Liver (tissue), 9 donors: ENCODE results near the gene KCNIP4. TPM values are rescaled to one million over a fixed set of nuclear protein-coding genes. Genes with fewer than 3 reads are reported as not detected.

Experiments used
- DNase-seq: peaks from one replicate; pipeline ENCODE4 v3.0.0-alpha.2; 2017; ENCODE audit warnings: low spot score
- H3K27ac ChIP-seq, 2 donors: one replicate each; pipeline ENCODE4 v1.7.0; 2013; ENCODE audit warnings: inconsistent platforms in 2 of 2, low read length in 2 of 2, control low read depth in 1 of 2, low read depth in 1 of 2, mild to moderate bottlenecking in 1 of 2
- H3K27me3 ChIP-seq, 4 donors: one replicate each; pipeline versions ENCODE4 v1.6.1 to v1.7.0; 2013; ENCODE audit warnings: low read length in 3 of 4, inconsistent platforms in 1 of 4, mild to moderate bottlenecking in 1 of 4, moderate library complexity in 1 of 4; ENCODE audit not compliant: control insufficient read depth in 4 of 4, insufficient read depth in 4 of 4
- H3K36me3 ChIP-seq, 4 donors: one replicate each; pipeline versions ENCODE4 v1.6.1 to v1.7.0; 2013; ENCODE audit warnings: low read length in 3 of 4, mild to moderate bottlenecking in 3 of 4, low read depth in 1 of 4, moderate library complexity in 1 of 4; ENCODE audit not compliant: control insufficient read depth in 4 of 4, insufficient read depth in 3 of 4
- H3K4me1 ChIP-seq, 4 donors: one replicate each; pipeline versions ENCODE4 v1.6.1 to v1.7.0; 2013; ENCODE audit warnings: low read length in 3 of 4, mild to moderate bottlenecking in 3 of 4, moderate library complexity in 1 of 4; ENCODE audit not compliant: control insufficient read depth in 4 of 4, insufficient read depth in 4 of 4
- H3K4me3 ChIP-seq, 3 donors: one replicate each; pipeline versions ENCODE4 v1.6.1 to v1.7.0; 2013; ENCODE audit warnings: low read length in 3 of 3, control low read depth in 1 of 3, low read depth in 1 of 3, mild to moderate bottlenecking in 1 of 3
- H3K9ac ChIP-seq, 2 donors: one replicate each; pipeline ENCODE4 v1.7.0; 2013; ENCODE audit warnings: low read length in 2 of 2, mild to moderate bottlenecking in 2 of 2, moderate library complexity in 2 of 2, control low read depth in 1 of 2, low read depth in 1 of 2
- H3K9me3 ChIP-seq, 4 donors: one replicate each; pipeline versions ENCODE4 v1.6.1 to v1.7.0; 2013; ENCODE audit warnings: low read length in 3 of 4; ENCODE audit not compliant: control insufficient read depth in 4 of 4
- EGR1 ChIP-seq, 2 donors: IDR thresholded peaks; 2 replicates each; pipeline ENCODE4 v1.6.1; 2016 to 2018; ENCODE audit warnings: antibody characterized with exemption in 2 of 2, low read depth in 2 of 2
- FOXA1 ChIP-seq: IDR thresholded peaks from 2 replicates; pipeline ENCODE4 v1.6.1; 2016; ENCODE audit warnings: antibody characterized with exemption
- FOXA2 ChIP-seq: IDR thresholded peaks from 2 replicates; pipeline ENCODE4 v1.6.1; 2016; ENCODE audit warnings: antibody characterized with exemption
- GABPA ChIP-seq, 2 donors: IDR thresholded peaks in 1 of 2; conservative IDR thresholded peaks in 1 of 2; 2 replicates each; pipeline ENCODE4 v1.6.1; 2016; ENCODE audit warnings: antibody characterized with exemption in 2 of 2, mild to moderate bottlenecking in 1 of 2, moderate library complexity in 1 of 2
- HNF4A ChIP-seq, 2 donors: conservative IDR thresholded peaks; 2 replicates each; pipeline ENCODE4 v1.6.1; 2016; ENCODE audit warnings: antibody characterized with exemption in 2 of 2, mild to moderate bottlenecking in 2 of 2
- HNF4G ChIP-seq: IDR thresholded peaks from 2 replicates; pipeline ENCODE4 v1.6.1; 2016; ENCODE audit warnings: antibody characterized with exemption
- JUND ChIP-seq, 2 donors: IDR thresholded peaks; 2 replicates each; pipeline ENCODE4 v1.6.1; 2016; ENCODE audit warnings: antibody characterized with exemption in 2 of 2
- NR2F2 ChIP-seq: IDR thresholded peaks from 2 replicates; pipeline ENCODE4 v1.6.1; 2016; ENCODE audit warnings: antibody characterized with exemption
- RAD21 ChIP-seq, 2 donors: IDR thresholded peaks; 2 replicates each; pipeline ENCODE4 v1.6.1; 2016; ENCODE audit warnings: antibody characterized with exemption in 2 of 2, mild to moderate bottlenecking in 2 of 2
- SP1 ChIP-seq: IDR thresholded peaks from 2 replicates; pipeline ENCODE4 v1.6.1; 2018; ENCODE audit warnings: antibody characterized with exemption, mild to moderate bottlenecking
- TAF1 ChIP-seq: conservative IDR thresholded peaks from 2 replicates; pipeline ENCODE4 v1.6.1; 2016; ENCODE audit warnings: antibody characterized with exemption, mild to moderate bottlenecking
- YY1 ChIP-seq: IDR thresholded peaks from 2 replicates; pipeline ENCODE4 v1.6.1; 2016; ENCODE audit warnings: antibody characterized with exemption, mild to moderate bottlenecking
- ZBTB33 ChIP-seq: IDR thresholded peaks from 2 replicates; pipeline ENCODE4 v1.6.1; 2016; ENCODE audit warnings: antibody characterized with exemption
- WGBS: extraction: QIAGEN DNeasy Blood & Tissue Kit; methylation state at CpG from one replicate; pipeline ENCODE4 v1.1.7; 2013; 5-methylcytosine and 5-hydroxymethylcytosine counted together
- polyA plus RNA-seq, 2 donors: library from polyadenylated mRNA; stranded (reverse) in 1 of 2; unstranded in 1 of 2; fragments of 200-250 nt in 1 of 2; fragments of >200 nt in 1 of 2; fragmentation: Nextera tagmentation in 1 of 2; extraction: Ambion mirVana in 1 of 2; gene quantifications; one replicate each; pipeline versions ENCODE4 v1.2.1 to v1.2.3, GENCODE V29; 2013 to 2015
- total RNA-seq, 2 donors: library from RNA; depleted of rRNA; stranded (reverse); fragments of >200 nt; gene quantifications; one replicate each; pipeline ENCODE4 v1.2.3, GENCODE V29; 2014
- TF ChIP-seq, protein P1 (sequence below): IDR thresholded peaks from 2 replicates; pipeline ENCODE4 v1.6.1; 2016; ENCODE audit warnings: antibody characterized with exemption, mild to moderate bottlenecking
- TF ChIP-seq, protein P2 (sequence below): fragments of 150-350 bp; IDR thresholded peaks from 2 replicates; pipeline ENCODE4 v1.5.1; 2017; ENCODE audit warnings: improper control_type of control experiment, low read depth, low read length; ENCODE audit not compliant: missing input control
- TF ChIP-seq, protein P3 (sequence below): IDR thresholded peaks from 2 replicates; pipeline ENCODE4 v1.6.1; 2016; ENCODE audit warnings: antibody characterized with exemption
- TF ChIP-seq, protein P4 (sequence below): IDR thresholded peaks from 2 replicates; pipeline ENCODE4 v1.6.1; 2016; ENCODE audit warnings: antibody characterized with exemption
- donor health status: healthy.
- donor health status: healthy.
- donor health status: healthy.
- donor health status: healthy.
- donor health status: healthy.

The KCNIP4 gene
- total and polyA plus RNA-seq, 4 donors, result 0.08 to 0.14 TPM; not detected in 2

DNA sequence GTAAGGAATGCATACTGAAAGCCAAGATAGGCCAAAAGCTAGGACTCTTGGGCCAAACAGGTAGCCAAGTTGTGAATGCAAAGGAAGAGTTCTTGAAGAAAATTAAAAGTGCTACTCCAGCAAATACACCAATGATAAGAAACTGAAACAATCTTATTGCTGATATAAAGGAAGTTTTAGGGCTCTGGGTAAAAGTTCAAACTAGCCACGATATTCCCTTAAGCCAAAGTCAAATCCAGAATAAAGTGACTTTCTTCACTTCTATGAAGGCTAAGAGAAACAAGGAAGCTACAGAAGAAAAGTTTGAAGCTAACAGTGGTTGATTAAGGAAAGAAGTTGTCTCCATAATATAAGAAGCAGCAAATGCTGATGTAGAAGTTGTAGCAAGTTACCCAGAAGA, 850.7 kb downstream of the KCNIP4 start (continued):
- TF ChIP-seq, protein P1, sequence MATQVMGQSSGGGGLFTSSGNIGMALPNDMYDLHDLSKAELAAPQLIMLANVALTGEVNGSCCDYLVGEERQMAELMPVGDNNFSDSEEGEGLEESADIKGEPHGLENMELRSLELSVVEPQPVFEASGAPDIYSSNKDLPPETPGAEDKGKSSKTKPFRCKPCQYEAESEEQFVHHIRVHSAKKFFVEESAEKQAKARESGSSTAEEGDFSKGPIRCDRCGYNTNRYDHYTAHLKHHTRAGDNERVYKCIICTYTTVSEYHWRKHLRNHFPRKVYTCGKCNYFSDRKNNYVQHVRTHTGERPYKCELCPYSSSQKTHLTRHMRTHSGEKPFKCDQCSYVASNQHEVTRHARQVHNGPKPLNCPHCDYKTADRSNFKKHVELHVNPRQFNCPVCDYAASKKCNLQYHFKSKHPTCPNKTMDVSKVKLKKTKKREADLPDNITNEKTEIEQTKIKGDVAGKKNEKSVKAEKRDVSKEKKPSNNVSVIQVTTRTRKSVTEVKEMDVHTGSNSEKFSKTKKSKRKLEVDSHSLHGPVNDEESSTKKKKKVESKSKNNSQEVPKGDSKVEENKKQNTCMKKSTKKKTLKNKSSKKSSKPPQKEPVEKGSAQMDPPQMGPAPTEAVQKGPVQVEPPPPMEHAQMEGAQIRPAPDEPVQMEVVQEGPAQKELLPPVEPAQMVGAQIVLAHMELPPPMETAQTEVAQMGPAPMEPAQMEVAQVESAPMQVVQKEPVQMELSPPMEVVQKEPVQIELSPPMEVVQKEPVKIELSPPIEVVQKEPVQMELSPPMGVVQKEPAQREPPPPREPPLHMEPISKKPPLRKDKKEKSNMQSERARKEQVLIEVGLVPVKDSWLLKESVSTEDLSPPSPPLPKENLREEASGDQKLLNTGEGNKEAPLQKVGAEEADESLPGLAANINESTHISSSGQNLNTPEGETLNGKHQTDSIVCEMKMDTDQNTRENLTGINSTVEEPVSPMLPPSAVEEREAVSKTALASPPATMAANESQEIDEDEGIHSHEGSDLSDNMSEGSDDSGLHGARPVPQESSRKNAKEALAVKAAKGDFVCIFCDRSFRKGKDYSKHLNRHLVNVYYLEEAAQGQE, result no peak
- TF ChIP-seq, protein P2, sequence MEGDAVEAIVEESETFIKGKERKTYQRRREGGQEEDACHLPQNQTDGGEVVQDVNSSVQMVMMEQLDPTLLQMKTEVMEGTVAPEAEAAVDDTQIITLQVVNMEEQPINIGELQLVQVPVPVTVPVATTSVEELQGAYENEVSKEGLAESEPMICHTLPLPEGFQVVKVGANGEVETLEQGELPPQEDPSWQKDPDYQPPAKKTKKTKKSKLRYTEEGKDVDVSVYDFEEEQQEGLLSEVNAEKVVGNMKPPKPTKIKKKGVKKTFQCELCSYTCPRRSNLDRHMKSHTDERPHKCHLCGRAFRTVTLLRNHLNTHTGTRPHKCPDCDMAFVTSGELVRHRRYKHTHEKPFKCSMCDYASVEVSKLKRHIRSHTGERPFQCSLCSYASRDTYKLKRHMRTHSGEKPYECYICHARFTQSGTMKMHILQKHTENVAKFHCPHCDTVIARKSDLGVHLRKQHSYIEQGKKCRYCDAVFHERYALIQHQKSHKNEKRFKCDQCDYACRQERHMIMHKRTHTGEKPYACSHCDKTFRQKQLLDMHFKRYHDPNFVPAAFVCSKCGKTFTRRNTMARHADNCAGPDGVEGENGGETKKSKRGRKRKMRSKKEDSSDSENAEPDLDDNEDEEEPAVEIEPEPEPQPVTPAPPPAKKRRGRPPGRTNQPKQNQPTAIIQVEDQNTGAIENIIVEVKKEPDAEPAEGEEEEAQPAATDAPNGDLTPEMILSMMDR, result no peak

DNA sequence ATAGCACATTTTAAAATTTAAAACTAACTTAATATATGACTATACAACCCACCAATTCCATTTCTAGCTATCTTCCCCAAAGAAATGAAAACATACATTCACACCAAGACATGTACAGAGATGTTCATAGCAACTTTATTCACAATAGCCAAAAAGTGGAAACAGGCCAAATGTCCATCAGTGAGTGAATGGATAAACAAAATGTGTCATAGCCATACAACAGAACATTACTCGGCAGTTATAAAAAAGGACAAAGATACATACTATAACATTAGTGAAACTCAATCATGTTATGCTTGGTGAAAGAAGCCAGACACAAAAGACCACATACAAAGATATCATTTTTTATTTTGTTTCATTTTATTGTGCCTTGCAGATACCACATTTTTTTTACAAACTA, 851.5 kb downstream of the KCNIP4 start:
- H3K4me1 ChIP-seq, result peaks cover 0 to 1% (median 0%) of the 10 kb centered on the region in 4 donors
- H3K9ac ChIP-seq, result no peak overlapping the region
- H3K9me3 ChIP-seq, result peaks cover 0 to 1% (median 0%) of the 10 kb centered on the region in 4 donors
- peaks cover 0 to 3% (median 0%) of the 10 kb centered on the region in 4 donors for H3K27me3 ChIP-seq
- DNase-seq, result no peak
- no peak for TF ChIP-seq HNF4A (conservative IDR thresholded peaks at IDR 0.05)
- TF ChIP-seq YY1, result no peak
- TF ChIP-seq HNF4G, result no peak
- TF ChIP-seq SP1, result no peak
- TF ChIP-seq, protein P3, sequence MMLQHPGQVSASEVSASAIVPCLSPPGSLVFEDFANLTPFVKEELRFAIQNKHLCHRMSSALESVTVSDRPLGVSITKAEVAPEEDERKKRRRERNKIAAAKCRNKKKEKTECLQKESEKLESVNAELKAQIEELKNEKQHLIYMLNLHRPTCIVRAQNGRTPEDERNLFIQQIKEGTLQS, result no peak
- TF ChIP-seq EGR1 (IDR thresholded peaks at IDR 0.05; ENCODE audit: low read depth in 2 of 2), result no peak
- TF ChIP-seq, protein P4, sequence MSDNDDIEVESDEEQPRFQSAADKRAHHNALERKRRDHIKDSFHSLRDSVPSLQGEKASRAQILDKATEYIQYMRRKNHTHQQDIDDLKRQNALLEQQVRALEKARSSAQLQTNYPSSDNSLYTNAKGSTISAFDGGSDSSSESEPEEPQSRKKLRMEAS, result no peak
- no peak for TF ChIP-seq TAF1
- TF ChIP-seq, protein P2, result no peak
- TF ChIP-seq JUND (IDR thresholded peaks at IDR 0.05), result no peak
- TF ChIP-seq FOXA1, result no peak
- TF ChIP-seq NR2F2, result no peak
- TF ChIP-seq GABPA (IDR thresholded peaks at IDR 0.05 in 1 of 2, conservative IDR thresholded peaks at IDR 0.05 in 1 of 2), result no peak
- no peak for TF ChIP-seq FOXA2
- no peak for TF ChIP-seq RAD21 (IDR thresholded peaks at IDR 0.05)
- TF ChIP-seq ZBTB33, result no peak
- H3K27ac ChIP-seq, result no peak overlapping the region
- 1% methylated on average over 1 of the region's 1 CpG for WGBS
- H3K36me3 ChIP-seq, result no peaks in the 10 kb centered on the region
- H3K4me3 ChIP-seq, result no peak overlapping the region
